ENCODE measurements around the gene CTPS2. TPM values are rescaled to one million over a fixed set of nuclear protein-coding genes. Genes with fewer than 3 reads are reported as not detected.

CTPS2 gene
- total and polyA plus RNA-seq, 2 donors (not counting 3 experiments of a cell fraction or from before 2014, with no cell fraction given) = 7.4 to 15.7 TPM

GRCh38 chrX:16687514-16687913 is 25.0 kb downstream of the CTPS2 start:
- TF ChIP-seq GATA2 (IDR thresholded peaks at IDR 0.05; ENCODE audit: insufficient read depth, insufficient read length, low read depth, low read length) = no peak
- TF ChIP-seq POLR2A (IDR thresholded peaks at IDR 0.05; ENCODE audit: low read depth, low read length) = no peak
- TF ChIP-seq, protein P1, sequence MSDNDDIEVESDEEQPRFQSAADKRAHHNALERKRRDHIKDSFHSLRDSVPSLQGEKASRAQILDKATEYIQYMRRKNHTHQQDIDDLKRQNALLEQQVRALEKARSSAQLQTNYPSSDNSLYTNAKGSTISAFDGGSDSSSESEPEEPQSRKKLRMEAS (IDR thresholded peaks at IDR 0.05; ENCODE audit: insufficient read depth, insufficient read length) = no peak
- no peak for TF ChIP-seq MYC (IDR thresholded peaks at IDR 0.05; ENCODE audit: low read depth, low read length)
- no peak for TF ChIP-seq JUN (IDR thresholded peaks at IDR 0.05; ENCODE audit: borderline replicate concordance, insufficient read depth, insufficient read length, low read depth)
- TF ChIP-seq FOS (IDR thresholded peaks at IDR 0.05; ENCODE audit: borderline replicate concordance, insufficient read depth, low read length) = no peak
- TF ChIP-seq EZH2 (IDR thresholded peaks at IDR 0.05; ENCODE audit: borderline replicate concordance, low read depth, low read length, severe bottlenecking) = no peak
- no peak for TF ChIP-seq POLR2AphosphoS5 (IDR thresholded peaks at IDR 0.05; ENCODE audit: insufficient read depth, low read depth, low read length)
- no peak for TF ChIP-seq CTCF (IDR thresholded peaks at IDR 0.05; ENCODE audit: extremely low read depth in 1 of 2, insufficient read depth in 1 of 2, low read depth in 1 of 2, low read length in 2 of 2)
- H3K4me3 ChIP-seq (replicated peaks in 1 of 3; ENCODE audit: insufficient read depth in 1 of 3, low read depth in 1 of 3, low read length in 3 of 3) = no peak overlapping the region
- FAIRE-seq (no peak), DNase-seq (ENCODE audit: low read depth, low spot score) (no peak)
- intact Hi-C loops (cut with micrococcal nuclease) = no loop called here
- no peaks in the 10 kb centered on the region for H4K20me1 ChIP-seq (replicated peaks; ENCODE audit: control insufficient read depth, extremely low read depth, insufficient read depth, low read length)
- ChIA-PET CTCF (no interaction called here), POLR2A (no interaction called here)
- BruUV-seq (replicated peaks) = no TSS peak
- H3K4me2 ChIP-seq (ENCODE audit: insufficient read depth, low read length) = no peak overlapping the region
- H3K4me1 ChIP-seq (ENCODE audit: control insufficient read depth, extremely low read depth, insufficient read depth, low read length) = no peaks in the 10 kb centered on the region
- H3K27me3 ChIP-seq (ENCODE audit: control insufficient read depth in 2 of 2, insufficient read depth in 2 of 2, low read length in 2 of 2) = no peaks in the 10 kb centered on the region
- no peak overlapping the region for H2AFZ ChIP-seq (ENCODE audit: low read depth, low read length)
- H3K9me1 ChIP-seq (replicated peaks; ENCODE audit: control insufficient read depth, extremely low read depth, insufficient read depth, low read length) = no peaks in the 10 kb centered on the region
- H3K9me3 ChIP-seq (replicated peaks; ENCODE audit: control insufficient read depth, insufficient read depth, low read length) = no peaks in the 10 kb centered on the region
- dilution Hi-C loops (cut with MboI; ENCODE audit: extremely low pct_ligation_motif_present, low sequenced_read_pairs) = no loop called here
- H3K9ac ChIP-seq (replicated peaks; ENCODE audit: extremely low read depth, insufficient read depth, low read length) = no peak overlapping the region
- no peak overlapping the region for H3K27ac ChIP-seq (ENCODE audit: insufficient read depth, low read depth, low read length)
- no peaks in the 10 kb centered on the region for H3K79me2 ChIP-seq (ENCODE audit: control insufficient read depth, insufficient read depth, low read length)
- peaks cover 0 to 7% of the 10 kb centered on the region in 2 experiments for H3K36me3 ChIP-seq (ENCODE audit: control insufficient read depth in 2 of 2, extremely low read depth in 1 of 2, insufficient read depth in 2 of 2, low read length in 2 of 2)

All from endothelial cell of umbilical vein (primary cell).